GM19452 (cell line): ENCODE results near the gene RNF181.
"Not testable (repeated sequence)": the region's sequence is repeated elsewhere in the genome, so short reads cannot be mapped to it uniquely, and the experiment has no call there.

Experiments
- ATAC-seq: cut with Tn5 transposase; IDR thresholded peaks from one replicate; pipeline ENCODE4 v1.9.1; 2021; ENCODE audit not compliant: unreplicated experiment

Gene RNF181, protein sequence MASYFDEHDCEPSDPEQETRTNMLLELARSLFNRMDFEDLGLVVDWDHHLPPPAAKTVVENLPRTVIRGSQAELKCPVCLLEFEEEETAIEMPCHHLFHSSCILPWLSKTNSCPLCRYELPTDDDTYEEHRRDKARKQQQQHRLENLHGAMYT

DNA sequence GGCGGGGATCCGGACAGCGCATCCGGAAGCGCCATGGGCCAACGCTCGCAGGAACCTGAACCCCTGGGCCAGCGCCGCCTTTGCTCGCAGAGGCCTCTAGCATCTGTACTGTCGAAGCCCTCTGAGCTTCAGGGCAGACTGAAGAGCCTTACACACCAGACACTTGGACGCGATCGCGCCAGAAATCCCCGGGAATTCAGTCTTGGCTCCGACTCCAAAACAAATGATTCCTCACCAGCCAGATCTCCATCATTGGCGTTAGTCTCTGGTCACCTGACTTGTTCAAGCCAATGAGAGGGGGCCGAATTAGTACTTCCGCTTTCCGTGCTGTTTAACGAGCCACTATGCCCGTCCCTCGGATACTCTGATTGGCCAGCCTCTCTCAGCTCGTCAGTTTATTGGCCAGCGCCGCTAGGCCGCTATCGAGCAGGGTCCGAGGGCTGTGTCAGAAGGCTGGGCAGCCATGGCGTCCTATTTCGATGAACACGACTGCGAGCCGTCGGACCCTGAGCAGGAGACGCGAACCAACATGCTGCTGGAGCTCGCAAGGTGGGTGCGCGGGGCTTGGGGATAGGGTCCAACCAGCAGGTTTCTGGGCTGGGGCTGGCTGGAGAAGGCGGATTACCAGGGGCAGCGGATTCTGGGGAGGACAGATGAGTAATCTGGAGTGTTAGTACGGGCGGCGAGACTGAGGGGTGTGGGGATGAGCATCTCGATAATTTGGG, at the start of gene RNF181:
Gene RNF181 (plus strand): TSS at position 445 of the 725 bp plus-strand sequence. CDS start 19 bp downstream, at position 464.
- ATAC-seq: peak; percentile 99

DNA sequence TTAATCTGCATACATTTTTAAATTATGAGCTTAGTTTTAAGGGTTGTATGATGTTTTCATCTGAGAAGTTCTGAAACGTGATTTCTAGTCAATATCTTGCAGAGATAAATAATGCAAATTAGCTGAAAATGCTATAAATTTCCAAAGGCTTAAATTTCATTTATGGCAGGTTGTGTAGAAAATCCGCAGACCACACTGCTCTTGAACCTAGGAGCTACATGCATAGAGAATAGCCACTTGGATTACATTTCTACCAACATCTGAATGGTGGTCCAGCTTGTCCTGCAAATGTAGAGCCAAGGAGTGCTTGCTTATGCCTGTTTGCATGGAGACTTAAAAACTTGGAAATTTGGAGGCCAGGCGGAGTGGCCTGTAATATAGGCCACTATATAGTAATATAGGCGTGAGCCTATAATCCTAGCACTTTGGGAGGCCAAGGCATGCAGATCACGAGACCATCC, 49.7 kb upstream of the RNF181 start:
- ATAC-seq: no peak

DNA sequence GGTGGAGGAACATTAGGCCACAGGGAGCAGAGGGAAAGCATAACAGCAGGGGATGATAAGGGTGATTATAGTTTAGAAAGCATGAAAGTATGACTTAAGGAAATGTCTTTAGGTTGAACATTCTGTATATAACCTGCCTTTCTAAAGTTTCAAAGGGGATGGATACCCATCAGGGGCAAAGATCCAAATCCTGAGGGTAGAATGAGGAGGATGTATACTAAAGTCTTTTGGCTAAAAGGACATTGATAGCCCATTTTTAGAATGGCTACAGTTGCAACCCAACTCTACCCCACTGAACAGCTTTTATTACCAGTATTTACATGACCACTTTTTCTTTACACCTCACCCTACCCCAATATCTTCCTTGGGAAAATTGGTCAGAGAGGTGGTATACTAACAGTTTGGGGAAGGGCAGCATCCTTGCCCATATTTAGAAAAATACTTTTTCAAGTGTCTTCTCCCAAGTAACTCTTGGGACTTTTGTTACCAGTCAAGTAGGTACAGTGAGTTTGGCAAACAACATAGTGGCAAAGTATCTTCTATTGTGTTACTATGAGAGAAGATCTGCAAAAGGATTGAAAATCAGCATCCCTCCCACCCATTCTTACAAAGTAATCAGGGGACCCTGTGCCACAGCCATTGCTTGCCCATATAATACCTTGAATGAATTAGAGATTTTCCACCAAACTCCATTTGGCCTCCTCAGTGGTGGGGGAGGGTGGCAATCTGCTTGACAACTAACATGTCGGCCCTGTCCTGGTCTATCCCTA, 48.3 kb upstream of the RNF181 start:
- ATAC-seq: no peak

GRCh38 chr2:85547859-85548607, 47.5 kb upstream of the RNF181 start:
- ATAC-seq: no peak

DNA sequence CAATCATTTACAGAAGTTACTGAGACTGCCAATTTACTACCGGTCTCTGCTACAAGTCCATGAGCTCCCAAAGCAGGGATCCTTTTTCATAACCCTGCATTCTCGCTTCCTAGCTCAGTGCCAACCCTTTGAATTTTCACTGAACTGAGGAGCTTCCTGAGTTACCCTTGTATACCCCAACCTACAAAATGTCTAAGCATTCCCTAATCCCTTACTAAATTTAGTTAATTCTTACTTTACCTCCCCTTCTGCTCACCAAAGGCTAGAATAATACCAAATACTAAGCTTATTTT, 47.0 kb upstream of the RNF181 start:
- no peak for ATAC-seq

GRCh38 chr2:85549095-85549494, 46.5 kb upstream of the RNF181 start:
- no peak for ATAC-seq

- no peak for ATAC-seq
Observed at GRCh38 chr2:85549826-85550225, 45.7 kb upstream of the RNF181 start.

DNA sequence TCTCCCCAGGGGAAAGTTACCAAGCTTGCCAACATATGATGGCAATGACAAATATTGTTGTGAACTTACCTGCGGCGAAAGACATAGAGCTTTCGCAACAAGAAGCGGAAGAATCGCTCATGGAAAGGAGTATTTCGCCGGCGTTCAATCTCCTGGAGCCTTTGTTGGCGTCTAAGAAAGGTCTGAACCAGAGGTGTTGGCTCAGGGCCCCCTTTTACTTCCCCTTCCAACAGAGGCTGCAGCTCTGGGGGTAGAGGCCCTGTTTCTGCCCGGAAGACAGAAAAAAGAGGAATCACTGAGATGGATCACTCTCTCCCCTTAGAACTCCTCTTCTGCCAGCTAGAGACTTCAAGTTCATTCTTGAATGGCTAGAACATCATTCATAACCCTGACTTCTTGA, 45.1 kb upstream of the RNF181 start:
- ATAC-seq: no peak

GRCh38 chr2:85551698-85552678, 43.6 kb upstream of the RNF181 start:
- ATAC-seq: no peak

DNA sequence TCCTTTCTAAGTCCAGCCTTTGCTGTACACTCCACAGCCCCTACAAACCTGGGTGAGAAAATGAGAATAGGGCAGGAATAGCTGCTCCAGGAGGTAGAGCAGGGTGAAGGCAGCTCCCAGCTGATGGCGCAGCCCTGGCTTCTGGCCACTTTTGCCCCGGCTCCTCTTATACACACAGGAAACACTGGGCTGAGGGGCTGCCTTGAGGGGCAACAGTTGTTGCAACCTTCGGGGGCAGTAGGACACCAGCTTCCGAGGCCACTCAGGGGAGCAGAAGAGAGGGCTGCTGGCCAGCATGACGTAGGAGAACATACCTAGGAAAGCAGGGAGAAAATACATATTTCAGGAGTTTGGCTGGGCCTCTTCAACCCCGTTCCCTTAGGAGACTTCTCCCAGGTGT, 42.4 kb upstream of the RNF181 start:
- ATAC-seq: no peak

- ATAC-seq: no peak
Observed at GRCh38 chr2:85554980-85555612, 40.4 kb upstream of the RNF181 start.

DNA sequence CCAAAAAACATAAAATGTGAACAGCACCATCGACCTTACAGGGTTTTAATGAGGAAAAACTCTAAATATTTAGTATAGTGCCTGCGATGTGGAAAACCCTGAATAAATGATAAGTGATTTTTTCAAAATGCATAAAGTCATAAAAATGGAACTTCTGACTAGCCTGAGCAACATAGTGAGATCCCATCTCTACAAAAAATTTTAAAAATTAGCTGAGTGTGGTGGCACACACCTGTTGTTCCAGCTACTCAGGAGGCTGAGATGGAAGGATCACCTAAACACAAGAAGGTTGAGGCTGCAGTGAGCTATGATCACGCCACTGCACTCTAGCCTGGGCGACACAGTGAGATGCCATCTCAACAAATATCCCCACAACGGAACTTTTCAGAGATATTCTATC, 38.4 kb upstream of the RNF181 start:
- no peak for ATAC-seq

GRCh38 chr2:85558160-85558559, 37.4 kb upstream of the RNF181 start:
- ATAC-seq: no peak

DNA sequence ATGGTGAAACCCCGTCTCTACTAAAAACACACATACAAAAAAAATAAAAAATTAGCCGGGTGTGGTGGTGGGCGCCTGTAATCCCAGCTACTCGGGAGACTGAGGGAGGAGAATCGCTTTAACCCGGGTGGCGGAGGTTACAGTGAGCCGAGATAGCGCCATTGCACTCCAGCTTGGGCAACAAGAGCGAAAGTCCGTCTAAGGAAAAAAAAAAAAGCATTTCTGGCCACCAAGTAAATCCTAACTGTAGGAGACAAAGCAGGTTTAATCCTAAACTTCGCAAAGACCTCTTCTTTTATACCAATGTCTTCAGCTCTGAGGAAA, 35.2 kb upstream of the RNF181 start:
- ATAC-seq: not testable (repeated sequence)

GRCh38 chr2:85560812-85561279, 34.7 kb upstream of the RNF181 start:
- no peak for ATAC-seq

DNA sequence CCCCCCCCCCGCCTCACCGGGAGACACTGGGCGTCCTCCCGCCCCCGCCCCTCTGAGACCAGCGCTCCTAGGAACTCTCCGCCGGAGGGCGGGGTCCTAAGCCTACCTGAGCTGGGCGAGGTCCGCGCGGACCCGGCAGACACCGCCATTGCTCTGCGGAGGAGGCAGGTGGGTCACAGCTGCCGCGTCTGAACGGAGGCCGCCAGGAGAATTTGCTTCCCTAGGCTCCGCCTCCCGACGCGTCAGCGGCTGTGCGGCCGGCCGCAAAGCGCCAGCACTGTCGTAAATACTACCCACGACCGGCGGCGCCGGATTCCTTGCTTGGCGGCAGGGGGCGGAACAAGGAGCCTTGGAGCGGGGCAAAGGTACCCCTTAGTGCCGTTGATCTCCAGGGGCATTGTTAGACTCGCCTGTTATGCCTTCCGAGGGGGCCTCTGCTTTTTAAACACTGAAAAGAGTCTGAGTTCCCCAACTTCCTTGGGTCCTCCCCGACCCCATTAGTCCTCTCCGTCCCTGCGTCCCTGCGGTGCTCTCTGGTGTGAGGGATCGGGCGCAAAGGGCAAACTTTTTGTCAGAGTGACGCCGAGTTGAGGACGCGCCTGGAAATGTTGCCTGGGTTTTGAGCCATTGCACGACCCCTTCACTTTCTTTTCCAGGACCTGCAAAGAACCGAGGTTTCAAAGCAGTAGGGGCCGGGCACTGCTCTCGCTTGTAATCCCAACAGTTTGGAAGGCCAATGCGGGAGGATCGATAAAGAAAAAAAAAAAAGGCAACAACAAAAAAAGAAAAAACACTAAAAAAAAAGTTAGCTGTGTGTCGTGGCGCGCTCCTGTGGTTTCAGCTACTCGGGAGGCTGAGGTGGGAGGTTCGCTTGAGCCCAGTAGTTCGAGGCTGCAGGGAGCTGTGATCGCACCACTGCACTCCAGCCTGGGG, 34.0 kb upstream of the RNF181 start, which contains the start of gene GGCX:
Gene GGCX (minus strand): TSS at position 214 of the 933 bp plus-strand sequence. CDS start 65 bp downstream, at position 149.
- peak; percentile 93 for ATAC-seq

GRCh38 chr2:85564144-85564563, 31.4 kb upstream of the RNF181 start:
- ATAC-seq: no peak

GRCh38 chr2:85566265-85566664, 29.3 kb upstream of the RNF181 start:
- ATAC-seq: no peak

GRCh38 chr2:85575739-85576138, 19.8 kb upstream of the RNF181 start:
- no peak for ATAC-seq
